ENCODE data around the gene CDADC1.

Gene CDADC1

DNA sequence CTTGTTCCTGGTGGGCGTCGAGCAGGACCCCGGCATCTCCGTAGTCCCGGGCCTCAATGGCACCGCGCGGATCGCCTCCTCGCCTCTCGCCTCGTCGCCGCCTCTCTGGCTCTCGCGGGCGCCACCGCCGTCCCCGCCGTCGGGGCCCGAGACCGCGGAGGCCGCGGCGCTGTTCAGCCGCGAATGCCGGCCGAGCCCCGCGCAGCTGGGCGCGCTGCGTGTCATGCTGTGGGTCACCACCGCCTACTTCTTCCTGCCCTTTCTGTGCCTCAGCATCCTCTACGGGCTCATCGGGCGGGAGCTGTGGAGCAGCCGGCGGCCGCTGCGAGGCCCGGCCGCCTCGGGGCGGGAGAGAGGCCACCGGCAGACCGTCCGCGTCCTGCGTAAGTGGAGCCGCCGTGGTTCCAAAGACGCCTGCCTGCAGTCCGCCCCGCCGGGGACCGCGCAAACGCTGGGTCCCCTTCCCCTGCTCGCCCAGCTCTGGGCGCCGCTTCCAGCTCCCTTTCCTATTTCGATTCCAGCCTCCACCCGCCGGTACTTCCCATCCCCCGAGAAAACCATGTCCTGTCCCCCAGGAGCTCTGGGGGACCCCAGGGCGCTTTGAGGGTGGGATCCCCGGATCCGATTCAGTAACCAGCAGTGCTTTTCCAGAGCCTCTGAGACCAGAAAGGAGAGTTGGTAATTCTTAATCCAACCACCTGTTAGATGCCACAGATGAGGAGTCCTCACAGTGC is 26.7 kb upstream of the CDADC1 start:
- H3K4me3 Mint-ChIP-seq = peak overlapping the region; percentile 69
- no peaks in the 10 kb centered on the region for H3K9me3 Mint-ChIP-seq
- DNase-seq (ENCODE audit: low spot score) = peak; percentile 24
- peak overlapping the region; percentile 27 for H3K27ac Mint-ChIP-seq
- H3K36me3 Mint-ChIP-seq (ENCODE audit: low read depth) = no peaks in the 10 kb centered on the region
- peaks cover 5% of the 10 kb centered on the region for H3K4me1 Mint-ChIP-seq (ENCODE audit: low read depth)
- H3K27me3 Mint-ChIP-seq (ENCODE audit: low read depth) = peaks cover 76% of the 10 kb centered on the region

DNA sequence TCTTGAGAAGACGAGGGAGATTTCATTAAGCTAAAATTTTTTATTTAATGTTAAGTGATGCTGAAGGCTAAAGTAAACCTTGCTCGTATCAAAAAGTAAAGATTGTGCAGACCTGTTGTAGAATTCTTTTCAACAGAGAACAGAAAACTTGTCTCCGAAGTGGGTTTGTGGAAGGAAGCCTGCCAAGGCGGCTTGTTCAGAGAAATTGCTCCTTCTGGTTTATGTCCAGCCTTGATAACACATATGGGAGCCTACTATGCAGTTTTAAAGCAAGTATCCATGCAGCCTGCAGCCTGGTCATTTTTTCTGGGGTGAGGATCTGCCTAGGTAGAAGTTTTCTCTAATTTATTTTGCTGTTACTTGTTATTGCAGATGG is 26.1 kb upstream of the CDADC1 start:
- no peaks in the 10 kb centered on the region for H3K36me3 Mint-ChIP-seq (ENCODE audit: low read depth)
- H3K27ac Mint-ChIP-seq = no peak overlapping the region
- H3K27me3 Mint-ChIP-seq (ENCODE audit: low read depth) = peaks cover 76% of the 10 kb centered on the region
- peak; percentile 1 for DNase-seq (ENCODE audit: low spot score)
- H3K9me3 Mint-ChIP-seq = no peaks in the 10 kb centered on the region
- H3K4me3 Mint-ChIP-seq = peak overlapping the region; percentile 69
- H3K4me1 Mint-ChIP-seq (ENCODE audit: low read depth) = peaks cover 5% of the 10 kb centered on the region

GRCh38 chr13:49225223-49226042 is 22.3 kb upstream of the CDADC1 start:
- Mint-ChIP-seq H3K9me3 (no peaks in the 10 kb centered on the region), H3K4me1 (ENCODE audit: low read depth) (peaks cover 5% of the 10 kb centered on the region), H3K4me3 (no peak overlapping the region), H3K27ac (no peak overlapping the region), H3K27me3 (ENCODE audit: low read depth) (peaks cover 52% of the 10 kb centered on the region), H3K36me3 (ENCODE audit: low read depth) (no peaks in the 10 kb centered on the region)
- no peak for DNase-seq (ENCODE audit: low spot score)

DNA sequence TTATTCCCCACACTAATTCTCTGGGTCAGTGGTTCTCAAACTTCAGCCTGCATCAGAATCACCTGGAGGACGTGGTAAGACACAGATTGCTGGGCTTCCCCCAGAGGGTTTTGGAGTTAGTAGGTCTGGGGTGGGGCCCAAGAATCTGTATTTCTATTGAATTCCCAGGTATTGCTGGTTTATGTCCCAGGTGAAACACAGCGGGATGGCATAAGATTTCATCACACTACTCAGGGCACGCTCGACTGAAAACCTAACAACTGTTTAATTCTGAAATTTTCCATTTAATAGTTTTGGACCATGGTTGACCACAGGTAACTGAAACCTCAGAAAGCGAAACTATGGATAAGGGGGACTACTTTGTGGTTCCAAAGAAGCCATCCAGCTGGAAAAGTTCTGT is 21.1 kb upstream of the CDADC1 start:
- Mint-ChIP-seq H3K9me3 (no peaks in the 10 kb centered on the region), H3K4me3 (no peak overlapping the region), H3K4me1 (ENCODE audit: low read depth) (peaks cover 2% of the 10 kb centered on the region), H3K27me3 (ENCODE audit: low read depth) (peaks cover 46% of the 10 kb centered on the region), H3K36me3 (ENCODE audit: low read depth) (no peaks in the 10 kb centered on the region), H3K27ac (no peak overlapping the region)
- DNase-seq (ENCODE audit: low spot score) = no peak

- Mint-ChIP-seq H3K9me3 (no peaks in the 10 kb centered on the region), H3K27ac (no peak overlapping the region), H3K36me3 (ENCODE audit: low read depth) (no peaks in the 10 kb centered on the region), H3K4me1 (ENCODE audit: low read depth) (no peaks in the 10 kb centered on the region), H3K27me3 (ENCODE audit: low read depth) (peaks cover 16% of the 10 kb centered on the region), H3K4me3 (no peak overlapping the region)
- no peak for DNase-seq (ENCODE audit: low spot score)
These were observed 13.0 kb upstream of the CDADC1 start for GRCh38 chr13:49234741-49235140.

DNA sequence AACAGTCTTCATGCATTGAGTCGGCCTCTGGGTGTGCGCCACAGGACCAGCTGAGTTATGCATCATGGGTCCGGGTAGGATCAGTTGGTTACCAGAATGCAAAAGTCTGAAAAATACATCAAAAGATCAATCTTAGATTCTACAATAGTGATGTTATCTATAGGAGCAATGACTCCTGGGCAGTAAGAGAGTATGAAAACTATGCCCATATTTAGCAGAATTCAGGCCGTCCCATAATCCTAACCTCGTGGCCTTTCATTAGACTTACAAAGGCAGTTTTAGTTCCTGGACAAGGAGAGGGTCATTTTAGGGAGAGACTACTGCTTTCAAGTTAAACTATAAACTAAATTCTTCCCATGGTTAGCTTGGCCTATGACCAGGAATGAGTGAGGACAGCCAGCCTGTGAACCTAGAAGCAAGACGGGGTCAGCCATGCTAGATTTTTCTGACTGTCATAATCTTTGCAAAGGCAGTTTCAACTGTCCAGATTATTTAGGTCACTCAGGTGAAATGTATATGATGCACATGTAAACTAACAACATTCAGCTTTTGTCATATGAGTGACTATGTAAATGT is 11.8 kb upstream of the CDADC1 start:
- Mint-ChIP-seq H3K36me3 (ENCODE audit: low read depth) (no peaks in the 10 kb centered on the region), H3K4me3 (no peak overlapping the region)

DNA sequence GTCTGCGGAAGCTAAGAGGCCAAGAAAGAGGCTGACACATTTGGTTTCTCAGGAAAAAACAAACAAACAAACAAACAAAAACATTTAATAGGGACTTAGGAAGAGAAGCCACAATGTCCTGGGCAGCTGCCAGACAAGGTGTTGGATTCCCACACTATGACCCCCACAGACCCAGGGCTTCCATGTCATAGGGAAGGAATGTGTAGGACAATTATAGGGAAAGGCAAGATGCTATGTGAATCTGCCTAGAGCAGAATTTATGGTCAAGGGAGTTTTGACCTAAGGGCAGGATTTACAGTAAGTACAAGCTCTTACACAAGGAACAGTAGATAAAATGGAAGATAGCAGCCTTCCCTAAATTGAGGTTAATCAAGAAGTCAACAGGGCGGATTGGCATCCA is 9.1 kb upstream of the CDADC1 start:
- DNase-seq (ENCODE audit: low spot score) = no peak
- Mint-ChIP-seq H3K36me3 (ENCODE audit: low read depth) (no peaks in the 10 kb centered on the region), H3K4me3 (no peak overlapping the region), H3K4me1 (ENCODE audit: low read depth) (peaks cover 4% of the 10 kb centered on the region), H3K9me3 (no peaks in the 10 kb centered on the region), H3K27ac (no peak overlapping the region), H3K27me3 (ENCODE audit: low read depth) (peaks cover 18% of the 10 kb centered on the region)

More for the DNA sequence above, 11.8 kb upstream of the CDADC1 start:
- Mint-ChIP-seq H3K27ac (no peak overlapping the region), H3K4me1 (ENCODE audit: low read depth) (peaks cover 4% of the 10 kb centered on the region), H3K27me3 (ENCODE audit: low read depth) (peaks cover 16% of the 10 kb centered on the region), H3K9me3 (no peaks in the 10 kb centered on the region)
- no peak for DNase-seq (ENCODE audit: low spot score)

- Mint-ChIP-seq H3K4me1 (ENCODE audit: low read depth) (peaks cover 4% of the 10 kb centered on the region), H3K4me3 (no peak overlapping the region), H3K9me3 (no peaks in the 10 kb centered on the region), H3K27ac (no peak overlapping the region), H3K27me3 (ENCODE audit: low read depth) (peaks cover 22% of the 10 kb centered on the region), H3K36me3 (ENCODE audit: low read depth) (no peaks in the 10 kb centered on the region)
- peak; percentile 32 for DNase-seq (ENCODE audit: low spot score)
These were observed 7.7 kb upstream of the CDADC1 start for GRCh38 chr13:49240017-49240416.

DNA sequence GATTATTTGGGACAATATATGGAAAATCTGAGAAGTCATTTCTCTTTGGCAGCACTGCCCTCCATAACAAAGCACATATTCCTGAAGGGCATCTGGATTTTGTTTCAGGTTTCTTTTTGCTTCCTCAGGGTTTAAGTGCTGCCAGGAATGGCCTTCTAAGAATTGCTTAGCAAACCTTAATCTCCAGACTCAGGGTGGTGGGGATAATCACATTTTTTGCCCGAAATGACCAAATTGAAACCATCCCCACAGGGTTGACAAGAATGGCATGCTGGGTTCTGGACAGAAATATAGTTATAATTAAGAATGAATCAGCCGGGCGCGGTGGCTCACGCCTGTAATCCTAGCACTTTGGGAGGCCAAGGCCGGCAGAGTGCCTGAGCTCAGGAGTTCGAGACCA is 6.4 kb upstream of the CDADC1 start:
- no peaks in the 10 kb centered on the region for H3K9me3 Mint-ChIP-seq
- DNase-seq (ENCODE audit: low spot score) = no peak

GRCh38 chr13:49245101-49245500 is 2.6 kb upstream of the CDADC1 start:
- peaks cover 26% of the 10 kb centered on the region for H3K4me1 Mint-ChIP-seq (ENCODE audit: low read depth)
- no peak overlapping the region for H3K4me3 Mint-ChIP-seq
- H3K36me3 Mint-ChIP-seq (ENCODE audit: low read depth) = peaks cover 1% of the 10 kb centered on the region
- no peaks in the 10 kb centered on the region for H3K9me3 Mint-ChIP-seq
- no peak for DNase-seq (ENCODE audit: low spot score)
- H3K27me3 Mint-ChIP-seq (ENCODE audit: low read depth) = peaks cover 15% of the 10 kb centered on the region
- no peak overlapping the region for H3K27ac Mint-ChIP-seq

More for the DNA sequence above, 6.4 kb upstream of the CDADC1 start:
- H3K4me1 Mint-ChIP-seq (ENCODE audit: low read depth) = peaks cover 4% of the 10 kb centered on the region
- H3K36me3 Mint-ChIP-seq (ENCODE audit: low read depth) = no peaks in the 10 kb centered on the region
- H3K4me3 Mint-ChIP-seq = no peak overlapping the region
- peaks cover 23% of the 10 kb centered on the region for H3K27me3 Mint-ChIP-seq (ENCODE audit: low read depth)
- no peak overlapping the region for H3K27ac Mint-ChIP-seq

DNA sequence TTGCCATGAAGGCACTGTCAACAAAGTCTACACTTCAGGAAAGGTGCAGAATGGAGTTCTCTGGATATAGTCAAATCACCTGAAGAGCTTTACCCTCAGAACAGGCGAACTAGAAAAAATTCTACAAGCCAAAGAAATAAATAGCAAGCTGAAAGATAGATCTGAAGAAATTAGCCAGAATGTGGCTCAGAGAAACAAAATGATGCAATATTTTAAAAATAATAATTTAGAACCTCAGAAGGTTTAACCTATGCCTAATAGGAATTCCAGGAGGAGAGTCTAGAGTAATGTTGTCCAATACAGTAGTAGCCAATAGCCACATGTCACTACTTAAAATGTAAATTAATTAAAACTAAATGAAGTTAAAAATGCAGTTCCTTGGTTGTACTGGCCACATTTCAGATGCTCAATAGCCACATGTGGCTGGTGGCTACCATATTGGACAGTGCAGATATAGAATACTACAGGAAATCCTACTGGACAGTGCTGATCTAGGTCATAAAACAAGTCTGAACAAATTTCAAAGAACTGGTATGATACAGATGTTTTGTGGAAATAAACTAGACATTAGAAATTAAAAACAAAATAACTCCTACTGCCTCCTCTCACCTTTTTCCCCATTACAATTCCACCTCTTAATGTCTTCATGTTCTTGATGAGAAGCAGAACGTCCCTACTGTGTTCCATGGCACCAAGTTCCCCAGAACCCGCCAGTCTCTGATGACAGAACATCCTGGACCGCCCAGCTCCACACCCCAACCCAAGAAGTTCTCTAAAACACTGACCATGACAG is 679 bp upstream of the CDADC1 start:
- peak overlapping the region; percentile 99 for H3K27ac Mint-ChIP-seq
- peak overlapping the region; percentile 96 for H3K4me3 Mint-ChIP-seq
- H3K27me3 Mint-ChIP-seq (ENCODE audit: low read depth) = peaks cover 15% of the 10 kb centered on the region
- no peak for DNase-seq (ENCODE audit: low spot score)
- peaks cover 9% of the 10 kb centered on the region for H3K36me3 Mint-ChIP-seq (ENCODE audit: low read depth)
- peaks cover 28% of the 10 kb centered on the region for H3K4me1 Mint-ChIP-seq (ENCODE audit: low read depth)
- no peaks in the 10 kb centered on the region for H3K9me3 Mint-ChIP-seq

DNA sequence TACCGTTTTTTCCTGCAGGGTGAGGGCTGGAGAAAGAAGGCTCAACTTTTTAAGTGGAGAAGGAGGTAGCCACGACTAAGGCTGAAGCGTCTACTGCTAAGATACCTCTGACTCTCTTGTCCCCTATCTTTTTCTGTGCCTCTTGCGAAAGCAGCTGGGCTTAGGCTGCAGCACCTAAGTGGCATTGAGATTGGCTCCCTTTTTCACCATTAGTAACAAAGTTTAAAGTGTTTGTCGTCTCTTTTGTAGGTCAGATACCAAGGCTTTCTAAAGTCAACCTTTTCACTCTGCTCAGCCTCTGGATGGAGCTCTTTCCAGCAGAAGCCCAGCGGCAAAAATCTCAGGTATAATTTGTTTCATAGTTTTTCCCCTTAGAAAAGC is 887 bp downstream of the CDADC1 start:
- H3K4me1 Mint-ChIP-seq (ENCODE audit: low read depth) = peaks cover 34% of the 10 kb centered on the region
- H3K36me3 Mint-ChIP-seq (ENCODE audit: low read depth) = peaks cover 15% of the 10 kb centered on the region
- H3K27ac Mint-ChIP-seq = peak overlapping the region; percentile 99
- H3K4me3 Mint-ChIP-seq = peak overlapping the region; percentile 96
- H3K9me3 Mint-ChIP-seq = no peaks in the 10 kb centered on the region
- no peak for DNase-seq (ENCODE audit: low spot score)
- H3K27me3 Mint-ChIP-seq (ENCODE audit: low read depth) = peaks cover 10% of the 10 kb centered on the region

DNA sequence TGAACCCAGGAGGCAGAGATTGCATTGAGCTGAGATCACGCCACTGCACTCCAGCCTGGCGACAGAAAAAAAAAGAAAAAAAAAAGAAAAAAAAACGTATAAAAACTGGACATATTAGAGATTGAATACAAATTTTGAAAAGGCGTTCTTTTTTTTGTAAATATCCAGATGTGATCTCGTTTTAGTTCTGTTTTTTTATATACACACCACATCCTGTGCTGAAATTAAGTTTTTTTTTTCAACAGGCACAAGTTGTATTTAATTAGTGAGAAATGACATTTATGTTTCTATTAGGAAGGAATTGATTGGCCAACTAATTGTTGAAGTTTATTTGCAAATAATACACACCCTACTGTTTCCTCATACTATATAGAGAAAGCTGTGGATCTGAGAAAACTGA is 3.6 kb downstream of the CDADC1 start:
- Mint-ChIP-seq H3K9me3 (no peaks in the 10 kb centered on the region), H3K4me1 (ENCODE audit: low read depth) (peaks cover 51% of the 10 kb centered on the region), H3K27me3 (ENCODE audit: low read depth) (no peaks in the 10 kb centered on the region), H3K36me3 (ENCODE audit: low read depth) (peaks cover 38% of the 10 kb centered on the region), H3K27ac (no peak overlapping the region), H3K4me3 (no peak overlapping the region)
- no peak for DNase-seq (ENCODE audit: low spot score)
